Gastroesophageal sphincter (tissue), 4 donors: ENCODE measurements around the gene ANKFY1. TPM values are rescaled to one million over a fixed set of nuclear protein-coding genes. Genes with fewer than 3 reads are reported as not detected.

Source experiments
- ATAC-seq: fragments of 150-250 bp; one replicate; pipeline ENCODE4 v1.9.1; 2016; ENCODE audit warnings: mild to moderate bottlenecking, moderate library complexity
- H3K27ac ChIP-seq, 4 donors: fragments of 200-600 bp; sonication (generic) in 3 of 4; 1 replicate in 3 of 4; 2 replicates in 1 of 4; pipeline ENCODE4 v1.5.1; 2016 to 2019
- H3K27me3 ChIP-seq: fragments of 200-600 bp; sonication (generic); one replicate; pipeline ENCODE4 v1.5.1; 2019
- H3K36me3 ChIP-seq, 2 donors: fragments of 200-600 bp; sonication (generic); one replicate each; pipeline ENCODE4 v1.5.1; 2019; ENCODE audit warnings: control low read depth in 1 of 2
- H3K4me1 ChIP-seq, 3 donors: fragments of 200-600 bp; sonication (generic); 1 replicate in 2 of 3; 2 replicates in 1 of 3; pipeline ENCODE4 v1.5.1; 2016 to 2019; ENCODE audit warnings: control low read depth in 2 of 3
- H3K4me3 ChIP-seq, 2 donors: fragments of 200-600 bp; sonication (generic); one replicate each; pipeline ENCODE4 v1.5.1; 2019; ENCODE audit warnings: mild to moderate bottlenecking in 1 of 2, moderate library complexity in 1 of 2
- H3K9me3 ChIP-seq, 3 donors: fragments of 200-600 bp; sonication (generic); one replicate each; pipeline ENCODE4 v1.5.1; 2017 to 2019; ENCODE audit warnings: control low read depth in 2 of 3
- EP300 ChIP-seq: sonication (generic); formaldehyde crosslinking; IDR thresholded peaks from one replicate; pipeline ENCODE4 v1.6.1; 2017; ENCODE audit warnings: antibody characterized with exemption, mild to moderate bottlenecking
- POLR2A ChIP-seq, 2 donors: fragments of 450-650 bp; IDR thresholded peaks; one replicate each; pipeline ENCODE4 v1.6.1; 2017; ENCODE audit warnings: antibody characterized with exemption in 2 of 2, mild to moderate bottlenecking in 2 of 2, moderate library complexity in 1 of 2
- POLR2AphosphoS5 ChIP-seq: sonication (generic); formaldehyde crosslinking; IDR thresholded peaks from one replicate; pipeline ENCODE4 v1.6.1; 2017; ENCODE audit warnings: antibody characterized with exemption
- WGBS, 2 donors: methylation state at CpG; one replicate each; pipeline ENCODE4 v1.1.5; 2018; ENCODE audit warnings: low coverage in 1 of 2; 5-methylcytosine and 5-hydroxymethylcytosine counted together
- total RNA-seq, 4 donors: library from RNA; depleted of rRNA; stranded (reverse); fragments of >200 nt; gene quantifications; one replicate each; pipeline ENCODE4 v1.1.0, GENCODE V29; 2016
- TF ChIP-seq, protein P1 (sequence below), 4 experiments: fragments of 200-600 bp in 2 of 4; fragments of 450-650 bp in 2 of 4; sonication (generic) in 1 of 4; IDR thresholded peaks; one replicate each; pipeline ENCODE4 v1.5.1; 2017 to 2019; ENCODE audit warnings: antibody characterized with exemption in 4 of 4, mild to moderate bottlenecking in 2 of 4, moderate library complexity in 2 of 4

ANKFY1 gene
- total RNA-seq, 4 donors from 2014 or later: 22.4 to 46.4 (median 40.2) TPM

DNA sequence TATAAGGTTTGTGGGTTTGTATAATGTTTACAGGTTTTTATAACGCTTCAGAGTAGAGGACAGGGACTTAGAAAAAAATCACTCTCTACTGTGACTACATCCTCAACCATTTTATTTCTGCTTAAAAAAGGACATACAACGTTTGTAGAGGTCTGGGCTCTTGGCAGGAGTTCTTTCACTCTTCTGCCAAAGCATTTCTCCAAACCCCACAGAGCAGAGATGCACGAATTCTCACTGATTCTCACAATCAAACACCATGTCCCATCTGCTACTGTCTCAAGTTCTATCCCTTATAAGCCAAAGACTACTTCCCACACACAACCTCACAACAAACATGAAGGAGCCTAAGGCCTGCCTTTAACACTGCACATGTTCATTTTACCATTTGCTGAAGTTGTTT lies 7.0 kb upstream of the ANKFY1 start:
- no peaks in the 10 kb centered on the region for H3K9me3 ChIP-seq
- no peak overlapping the region for H3K4me3 ChIP-seq
- whole genome bisulfite sequencing, 2 donors: 0 to 23% methylated on average over 2 to 3 of the region's 3 CpGs
- peak overlapping the region; percentile 9 to 57 (median 40) for H3K27ac ChIP-seq
- ATAC-seq: no peak
- TF ChIP-seq EP300 (no peak), POLR2A (IDR thresholded peaks at IDR 0.05) (no peak), POLR2AphosphoS5 (no peak)
- TF ChIP-seq, protein P1, sequence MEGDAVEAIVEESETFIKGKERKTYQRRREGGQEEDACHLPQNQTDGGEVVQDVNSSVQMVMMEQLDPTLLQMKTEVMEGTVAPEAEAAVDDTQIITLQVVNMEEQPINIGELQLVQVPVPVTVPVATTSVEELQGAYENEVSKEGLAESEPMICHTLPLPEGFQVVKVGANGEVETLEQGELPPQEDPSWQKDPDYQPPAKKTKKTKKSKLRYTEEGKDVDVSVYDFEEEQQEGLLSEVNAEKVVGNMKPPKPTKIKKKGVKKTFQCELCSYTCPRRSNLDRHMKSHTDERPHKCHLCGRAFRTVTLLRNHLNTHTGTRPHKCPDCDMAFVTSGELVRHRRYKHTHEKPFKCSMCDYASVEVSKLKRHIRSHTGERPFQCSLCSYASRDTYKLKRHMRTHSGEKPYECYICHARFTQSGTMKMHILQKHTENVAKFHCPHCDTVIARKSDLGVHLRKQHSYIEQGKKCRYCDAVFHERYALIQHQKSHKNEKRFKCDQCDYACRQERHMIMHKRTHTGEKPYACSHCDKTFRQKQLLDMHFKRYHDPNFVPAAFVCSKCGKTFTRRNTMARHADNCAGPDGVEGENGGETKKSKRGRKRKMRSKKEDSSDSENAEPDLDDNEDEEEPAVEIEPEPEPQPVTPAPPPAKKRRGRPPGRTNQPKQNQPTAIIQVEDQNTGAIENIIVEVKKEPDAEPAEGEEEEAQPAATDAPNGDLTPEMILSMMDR (IDR thresholded peaks at IDR 0.05): no peak
- H3K27me3 ChIP-seq: no peaks in the 10 kb centered on the region
- H3K4me1 ChIP-seq: peaks cover 0 to 22% (median 5%) of the 10 kb centered on the region in 3 donors
- peaks cover 0 to 24% of the 10 kb centered on the region in 2 donors for H3K36me3 ChIP-seq

DNA sequence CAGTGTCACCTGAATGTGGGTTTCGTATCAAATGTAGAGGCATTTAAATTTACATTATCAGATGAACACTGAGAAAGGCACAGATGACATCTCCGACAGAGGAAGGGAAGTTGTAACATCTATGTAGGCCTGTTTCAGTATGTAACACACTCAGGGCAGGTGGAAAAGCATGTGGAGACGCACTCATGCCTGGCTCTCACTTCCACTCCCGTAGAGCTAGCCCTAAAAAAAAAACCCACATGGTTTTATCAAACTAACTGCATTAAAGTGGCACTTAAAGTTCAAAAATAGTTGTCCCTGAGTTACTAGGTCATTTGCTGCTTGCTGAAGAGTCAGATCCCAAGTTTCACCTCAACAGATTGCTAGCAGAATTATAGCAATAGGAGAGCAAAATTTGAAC lies 6.1 kb upstream of the ANKFY1 start:
- Histone ChIP-seq H3K36me3 (peaks cover 0 to 24% of the 10 kb centered on the region in 2 donors), H3K27me3 (no peaks in the 10 kb centered on the region), H3K4me3 (no peak overlapping the region), H3K27ac (peak overlapping the region in 2 of 4 donors; percentile 42 to 57), H3K4me1 (peaks cover 0 to 22% (median 5%) of the 10 kb centered on the region in 3 donors), H3K9me3 (no peaks in the 10 kb centered on the region)
- no peak for ATAC-seq
- WGBS, 2 donors: 94 to 95% methylated on average over 4 of the region's 4 CpGs
- TF ChIP-seq POLR2AphosphoS5 (no peak), EP300 (no peak), POLR2A (IDR thresholded peaks at IDR 0.05) (no peak)
- TF ChIP-seq, protein P1 (IDR thresholded peaks at IDR 0.05): no peak

DNA sequence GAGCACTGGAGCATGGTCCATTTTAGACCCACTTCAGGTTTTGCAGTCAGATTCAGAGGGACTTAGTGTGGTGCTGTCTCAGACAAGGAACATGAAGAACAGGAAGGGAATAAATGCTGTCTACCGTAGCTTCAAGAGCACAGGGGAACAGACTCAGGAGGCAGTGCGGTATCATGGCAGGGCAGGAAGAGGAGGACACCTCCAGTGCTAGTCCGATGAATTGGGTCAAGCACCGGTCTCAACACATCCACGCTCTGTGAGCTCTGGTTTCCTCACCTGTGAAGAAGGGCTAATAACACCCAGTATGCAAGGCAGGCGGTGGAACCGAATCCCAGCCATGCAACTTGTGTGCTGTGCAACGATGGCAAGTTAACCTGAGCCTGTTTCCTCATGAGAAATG lies 3.6 kb upstream of the ANKFY1 start:
- Histone ChIP-seq H3K9me3 (no peaks in the 10 kb centered on the region), H3K27me3 (no peaks in the 10 kb centered on the region), H3K4me1 (peaks cover 4 to 38% (median 5%) of the 10 kb centered on the region in 3 donors), H3K4me3 (no peak overlapping the region), H3K27ac (no peak overlapping the region), H3K36me3 (peaks cover 0 to 24% of the 10 kb centered on the region in 2 donors)
- 66 to 91% methylated on average over 3 to 8 of the region's 8 CpGs for WGBS, 2 donors
- no peak for TF ChIP-seq POLR2A (IDR thresholded peaks at IDR 0.05)
- TF ChIP-seq, protein P1 (IDR thresholded peaks at IDR 0.05): no peak
- no peak for TF ChIP-seq POLR2AphosphoS5
- no peak for TF ChIP-seq EP300
- ATAC-seq: no peak

DNA sequence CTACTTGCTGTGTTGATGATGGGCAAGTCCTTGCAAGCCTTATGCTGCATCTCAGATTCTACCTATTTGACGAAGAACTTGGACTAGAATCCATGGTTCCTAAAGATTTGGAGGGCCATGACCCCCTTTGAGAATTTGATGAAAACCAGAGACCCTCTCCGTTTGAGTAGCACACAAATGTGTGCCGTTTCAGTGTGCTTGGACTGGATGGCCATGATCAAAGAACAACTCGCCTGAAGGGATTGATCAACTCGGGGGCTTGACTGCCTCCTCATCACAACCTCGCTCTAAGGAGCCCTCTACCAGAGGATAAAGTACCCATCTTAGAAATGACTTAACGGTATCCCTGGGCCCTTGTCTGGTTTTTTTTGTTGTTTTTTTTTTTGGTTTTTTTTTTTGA lies 2.8 kb upstream of the ANKFY1 start:
- ATAC-seq: no peak
- H3K4me1 ChIP-seq: peaks cover 5 to 39% (median 13%) of the 10 kb centered on the region in 3 donors
- H3K9me3 ChIP-seq: no peaks in the 10 kb centered on the region
- WGBS, 2 donors: 89 to 96% methylated on average over 4 to 7 of the region's 7 CpGs
- H3K4me3 ChIP-seq: no peak overlapping the region
- H3K27ac ChIP-seq: no peak overlapping the region
- H3K27me3 ChIP-seq: no peaks in the 10 kb centered on the region
- H3K36me3 ChIP-seq: peaks cover 0 to 21% of the 10 kb centered on the region in 2 donors
- TF ChIP-seq, protein P1 (IDR thresholded peaks at IDR 0.05): no peak
- TF ChIP-seq POLR2A (IDR thresholded peaks at IDR 0.05): no peak
- TF ChIP-seq EP300: no peak
- TF ChIP-seq POLR2AphosphoS5: no peak

DNA sequence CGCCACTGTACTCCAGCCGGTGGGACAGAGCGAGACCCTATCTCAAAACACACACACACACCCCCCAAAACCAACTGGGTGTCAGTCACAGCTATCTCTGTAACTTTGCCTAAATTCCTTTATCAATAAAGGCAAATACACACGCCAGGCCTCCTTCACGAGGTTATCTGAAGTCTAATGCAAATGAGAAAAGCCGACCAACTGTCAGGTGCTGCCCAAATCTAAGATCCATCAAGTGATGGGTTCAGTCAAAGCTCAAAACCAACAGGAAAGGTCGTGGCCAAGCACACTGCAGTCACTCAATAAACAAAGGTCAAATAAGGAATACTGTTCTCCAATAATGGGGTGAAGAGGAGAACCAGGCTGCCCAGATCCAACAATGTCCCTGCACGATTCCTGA lies 1.1 kb downstream of the ANKFY1 start:
- ATAC-seq: no peak
- peak overlapping the region; percentile 80 to 100 for H3K4me3 ChIP-seq
- TF ChIP-seq POLR2AphosphoS5: no peak
- TF ChIP-seq, protein P1 (IDR thresholded peaks at IDR 0.05): no peak
- TF ChIP-seq EP300: no peak
- no peak for TF ChIP-seq POLR2A (IDR thresholded peaks at IDR 0.05)
- H3K27me3 ChIP-seq: no peaks in the 10 kb centered on the region
- peak overlapping the region in 3 of 4 donors; percentile 86 to 91 (median 90) for H3K27ac ChIP-seq
- peaks cover 0 to 11% (median 0%) of the 10 kb centered on the region in 3 donors for H3K9me3 ChIP-seq
- WGBS, 2 donors: 40 to 60% methylated on average over 3 to 4 of the region's 8 CpGs
- peaks cover 0 to 36% (median 17%) of the 10 kb centered on the region in 3 donors for H3K4me1 ChIP-seq
- peaks cover 0 to 24% of the 10 kb centered on the region in 2 donors for H3K36me3 ChIP-seq
